ENCODE results near the gene SLC48A1. TPM values are rescaled to one million over a fixed set of nuclear protein-coding genes. Genes with fewer than 3 reads are reported as not detected.

The SLC48A1 gene
- total RNA-seq, 1 experiment from 2014 or later, result 37.5 TPM

DNA sequence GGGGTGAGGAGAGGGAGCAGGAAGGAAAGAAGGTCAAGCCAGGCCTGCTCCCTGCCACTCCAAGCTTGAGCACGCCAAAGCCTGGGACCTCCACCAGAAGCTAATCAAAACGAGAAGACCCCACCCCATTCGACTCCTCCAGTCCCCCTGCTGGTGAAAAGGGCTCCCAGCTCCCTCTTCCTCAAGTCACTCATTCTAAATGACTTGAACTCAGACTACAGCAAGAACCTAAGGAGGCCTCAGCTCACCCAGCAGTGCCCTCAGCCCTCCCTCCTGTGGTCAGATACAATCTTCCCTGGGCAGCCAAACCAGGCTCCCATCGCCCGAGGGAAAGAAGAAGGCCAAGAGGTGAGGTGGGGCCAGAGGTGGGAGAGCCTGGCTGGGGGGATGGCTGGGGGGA, 29.3 kb downstream of the SLC48A1 start:
- peaks cover 4% of the 10 kb centered on the region; the same call in 1 of the 2 replicates for H3K4me1 ChIP-seq
- peaks cover 2% of the 10 kb centered on the region; the same call in 1 of the 2 replicates for H3K36me3 ChIP-seq (ENCODE audit: control insufficient read depth, insufficient read depth, low read length)
- no peak overlapping the region for H3K4me3 ChIP-seq (ENCODE audit: low read depth, low read length)
- no peaks in the 10 kb centered on the region for H3K4me1 Mint-ChIP-seq (ENCODE audit: low read depth, unreplicated experiment)
- no peaks in the 10 kb centered on the region for H3K9me3 Mint-ChIP-seq (ENCODE audit: unreplicated experiment)
- CTCF ChIA-PET, result interaction anchor here (0.5 to 3.9 kb wide), 8 partner anchors 9 to 990 kb away, joined by 3 to 26 read pairs (median 4); partner anchors contain the start of gene VDR
- H3K27me3 Mint-ChIP-seq (ENCODE audit: insufficient read depth, unreplicated experiment), result no peaks in the 10 kb centered on the region
- TF ChIP-seq, protein P1, sequence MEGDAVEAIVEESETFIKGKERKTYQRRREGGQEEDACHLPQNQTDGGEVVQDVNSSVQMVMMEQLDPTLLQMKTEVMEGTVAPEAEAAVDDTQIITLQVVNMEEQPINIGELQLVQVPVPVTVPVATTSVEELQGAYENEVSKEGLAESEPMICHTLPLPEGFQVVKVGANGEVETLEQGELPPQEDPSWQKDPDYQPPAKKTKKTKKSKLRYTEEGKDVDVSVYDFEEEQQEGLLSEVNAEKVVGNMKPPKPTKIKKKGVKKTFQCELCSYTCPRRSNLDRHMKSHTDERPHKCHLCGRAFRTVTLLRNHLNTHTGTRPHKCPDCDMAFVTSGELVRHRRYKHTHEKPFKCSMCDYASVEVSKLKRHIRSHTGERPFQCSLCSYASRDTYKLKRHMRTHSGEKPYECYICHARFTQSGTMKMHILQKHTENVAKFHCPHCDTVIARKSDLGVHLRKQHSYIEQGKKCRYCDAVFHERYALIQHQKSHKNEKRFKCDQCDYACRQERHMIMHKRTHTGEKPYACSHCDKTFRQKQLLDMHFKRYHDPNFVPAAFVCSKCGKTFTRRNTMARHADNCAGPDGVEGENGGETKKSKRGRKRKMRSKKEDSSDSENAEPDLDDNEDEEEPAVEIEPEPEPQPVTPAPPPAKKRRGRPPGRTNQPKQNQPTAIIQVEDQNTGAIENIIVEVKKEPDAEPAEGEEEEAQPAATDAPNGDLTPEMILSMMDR (IDR thresholded peaks at IDR 0.05; ENCODE audit: insufficient read depth in 1 of 2, low read depth in 1 of 2, low read length in 1 of 2, severe bottlenecking in 1 of 2, unreplicated experiment in 1 of 2), result peak; percentile 41 to 48
- no peak overlapping the region for H3K27ac Mint-ChIP-seq (ENCODE audit: unreplicated experiment)
- DNase-seq, result no peak
- BruUV-seq (replicated peaks), result no TSS peak
- intact Hi-C loops (cut with micrococcal nuclease; ENCODE audit: unreplicated experiment), result no loop called here
- H3K27me3 ChIP-seq (replicated peaks; ENCODE audit: control insufficient read depth, insufficient read depth, low read length), result no peaks in the 10 kb centered on the region
- H3K9me3 ChIP-seq, result no peaks in the 10 kb centered on the region
- peaks cover 22% of the 10 kb centered on the region for H3K36me3 Mint-ChIP-seq (ENCODE audit: insufficient read depth, unreplicated experiment)
- H3K4me3 Mint-ChIP-seq (ENCODE audit: unreplicated experiment), result no peak overlapping the region
- POLR2A ChIA-PET, result no interaction called here

- H3K4me1 Mint-ChIP-seq (ENCODE audit: low read depth, unreplicated experiment), result peaks cover 1% of the 10 kb centered on the region
- ChIA-PET POLR2A (no interaction called here), CTCF (interaction anchor here (3.0 to 3.9 kb wide), 2 partner anchors 32 to 35 kb away, joined by 7 to 26 read pairs; no protein-coding TSS in a partner anchor)
- no peaks in the 10 kb centered on the region for H3K27me3 ChIP-seq (replicated peaks; ENCODE audit: control insufficient read depth, insufficient read depth, low read length)
- H3K27ac Mint-ChIP-seq (ENCODE audit: unreplicated experiment), result no peak overlapping the region
- TF ChIP-seq, protein P1 (IDR thresholded peaks at IDR 0.05; ENCODE audit: insufficient read depth in 1 of 2, low read depth in 1 of 2, low read length in 1 of 2, severe bottlenecking in 1 of 2, unreplicated experiment in 1 of 2), result no peak
- intact Hi-C loops (cut with micrococcal nuclease; ENCODE audit: unreplicated experiment), result no loop called here
- H3K36me3 ChIP-seq (ENCODE audit: control insufficient read depth, insufficient read depth, low read length), result no peaks in the 10 kb centered on the region
- H3K36me3 Mint-ChIP-seq (ENCODE audit: insufficient read depth, unreplicated experiment), result peaks cover 22% of the 10 kb centered on the region
- H3K4me1 ChIP-seq, result peaks cover 9% of the 10 kb centered on the region; the same call in 1 of the 2 replicates
- BruUV-seq (replicated peaks), result no TSS peak
- H3K27me3 Mint-ChIP-seq (ENCODE audit: insufficient read depth, unreplicated experiment), result no peaks in the 10 kb centered on the region
- H3K9me3 Mint-ChIP-seq (ENCODE audit: unreplicated experiment), result no peaks in the 10 kb centered on the region
- DNase-seq, result no peak
- H3K4me3 Mint-ChIP-seq (ENCODE audit: unreplicated experiment), result no peak overlapping the region
- no peak overlapping the region for H3K4me3 ChIP-seq (ENCODE audit: low read depth, low read length)
- H3K9me3 ChIP-seq, result no peaks in the 10 kb centered on the region
Measured at GRCh38 chr12:47803191-47803875, 30.3 kb downstream of the SLC48A1 start.

DNA sequence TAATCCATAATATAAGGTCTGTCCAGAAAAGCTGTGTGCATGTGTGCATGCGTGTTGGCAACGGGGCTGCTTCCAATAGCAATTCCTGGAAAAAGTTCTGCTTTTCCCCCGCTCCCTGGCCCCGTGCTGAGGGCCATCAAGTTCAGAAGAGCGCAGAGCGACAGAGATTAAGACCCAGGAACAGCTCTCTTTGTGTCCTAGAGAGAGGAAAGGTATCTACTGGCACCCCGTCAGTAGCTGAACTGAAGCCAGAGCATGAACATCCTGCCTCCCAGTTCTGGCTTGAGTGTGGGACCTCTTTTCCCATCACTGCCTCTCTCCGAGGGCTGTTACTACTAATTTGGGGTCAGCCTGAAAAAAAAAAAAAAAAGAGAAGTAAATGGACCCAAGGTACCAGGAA, 31.1 kb downstream of the SLC48A1 start:
- no TSS peak for BruUV-seq (replicated peaks)
- Histone ChIP-seq H3K4me3 (ENCODE audit: low read depth, low read length) (no peak overlapping the region), H3K9me3 (no peaks in the 10 kb centered on the region), H3K4me1 (peaks cover 14% of the 10 kb centered on the region; the same call in 1 of the 2 replicates), H3K27me3 (replicated peaks; ENCODE audit: control insufficient read depth, insufficient read depth, low read length) (no peaks in the 10 kb centered on the region), H3K36me3 (ENCODE audit: control insufficient read depth, insufficient read depth, low read length) (no peaks in the 10 kb centered on the region)
- Mint-ChIP-seq H3K4me3 (ENCODE audit: unreplicated experiment) (no peak overlapping the region), H3K27ac (ENCODE audit: unreplicated experiment) (no peak overlapping the region), H3K36me3 (ENCODE audit: insufficient read depth, unreplicated experiment) (peaks cover 22% of the 10 kb centered on the region), H3K4me1 (ENCODE audit: low read depth, unreplicated experiment) (peaks cover 9% of the 10 kb centered on the region), H3K9me3 (ENCODE audit: unreplicated experiment) (no peaks in the 10 kb centered on the region), H3K27me3 (ENCODE audit: insufficient read depth, unreplicated experiment) (no peaks in the 10 kb centered on the region)
- intact Hi-C loops (cut with micrococcal nuclease; ENCODE audit: unreplicated experiment), result no loop called here
- DNase-seq, result no peak
- ChIA-PET CTCF (interaction anchor here (0.6 to 3.9 kb wide), 2 partner anchors 34 to 39 kb away, joined by 3 to 26 read pairs; no protein-coding TSS in a partner anchor), POLR2A (no interaction called here)
- TF ChIP-seq, protein P1 (IDR thresholded peaks at IDR 0.05; ENCODE audit: insufficient read depth in 1 of 2, low read depth in 1 of 2, low read length in 1 of 2, severe bottlenecking in 1 of 2, unreplicated experiment in 1 of 2), result no peak

All from Caco-2 (cell line).